ENCODE results near the gene KIF22.

The KIF22 gene

DNA sequence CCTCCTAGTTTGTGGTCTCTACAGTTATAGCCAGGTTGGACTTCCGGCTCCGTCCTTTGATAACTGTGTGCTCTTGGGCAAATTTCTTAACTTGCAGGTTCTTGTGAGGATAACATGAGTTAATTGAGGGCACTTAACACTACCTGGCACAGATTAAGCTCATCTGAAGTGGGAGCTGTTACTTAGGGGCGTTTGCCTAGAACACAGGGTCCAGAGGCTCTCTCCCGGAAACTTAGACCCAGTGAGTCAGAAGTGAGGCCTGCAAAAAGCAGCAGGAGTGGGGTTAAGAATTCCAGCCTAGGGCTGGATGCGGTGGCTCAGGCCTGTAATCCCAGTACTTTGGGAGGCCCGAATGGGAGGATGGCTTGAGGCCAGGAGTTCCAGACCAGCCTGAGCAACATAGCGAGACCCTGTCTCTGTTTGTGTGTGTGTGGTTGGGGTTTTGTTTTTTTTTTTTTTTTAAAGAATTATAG, 31.1 kb downstream of the KIF22 start:
- Histone ChIP-seq H3K9ac (ENCODE audit: low read length) (peak overlapping the region; percentile 68), H3K79me2 (ENCODE audit: low read length) (peaks cover 86% of the 10 kb centered on the region), H4K20me1 (ENCODE audit: insufficient read depth, low read length) (no peaks in the 10 kb centered on the region), H3K9me2 (replicated peaks; ENCODE audit: insufficient read depth, low read length) (no peaks in the 10 kb centered on the region), H3K9me3 (replicated peaks; ENCODE audit: insufficient read depth, low read length) (no peaks in the 10 kb centered on the region), H3K4me1 (ENCODE audit: low read length) (peaks cover 48% of the 10 kb centered on the region), H3K4me3 (ENCODE audit: low read length) (peak overlapping the region; percentile 70), H3F3A (ENCODE audit: insufficient read depth, low read length) (peaks cover 40% of the 10 kb centered on the region), H3K27ac (ENCODE audit: low read length) (peak overlapping the region; percentile 80; the same call in 1 of the 2 replicates), H3K4me2 (ENCODE audit: low read depth, low read length) (peak overlapping the region; percentile 90), H3K36me3 (replicated peaks; ENCODE audit: insufficient read depth, low read length) (no peaks in the 10 kb centered on the region), H2AFZ (ENCODE audit: low read length) (no peak overlapping the region), H3K27me3 (replicated peaks; ENCODE audit: insufficient read depth, low read length) (no peaks in the 10 kb centered on the region)
- DNase-seq, result no peak
- no peak for TF ChIP-seq CTCF (IDR thresholded peaks at IDR 0.05; ENCODE audit: low read length)
- TF ChIP-seq EZH2 (optimal IDR thresholded peaks at IDR 0.05; ENCODE audit: low read depth, low read length), result no peak
- no peak for TF ChIP-seq EZH2phosphoT487 (IDR thresholded peaks at IDR 0.05; ENCODE audit: low read length)

GRCh38 chr16:29824589-29825144, 34.1 kb downstream of the KIF22 start:
- TF ChIP-seq EZH2phosphoT487 (IDR thresholded peaks at IDR 0.05; ENCODE audit: low read length), result no peak
- no peak for TF ChIP-seq CTCF (IDR thresholded peaks at IDR 0.05; ENCODE audit: low read length)
- no peak for TF ChIP-seq EZH2 (optimal IDR thresholded peaks at IDR 0.05; ENCODE audit: low read depth, low read length)
- Histone ChIP-seq H3K27me3 (replicated peaks; ENCODE audit: insufficient read depth, low read length) (no peaks in the 10 kb centered on the region), H3K27ac (ENCODE audit: low read length) (no peak overlapping the region; the same call in 1 of the 2 replicates), H3K4me1 (ENCODE audit: low read length) (peaks cover 34% of the 10 kb centered on the region), H3F3A (ENCODE audit: insufficient read depth, low read length) (peaks cover 28% of the 10 kb centered on the region), H4K20me1 (ENCODE audit: insufficient read depth, low read length) (no peaks in the 10 kb centered on the region), H2AFZ (ENCODE audit: low read length) (no peak overlapping the region), H3K36me3 (replicated peaks; ENCODE audit: insufficient read depth, low read length) (no peaks in the 10 kb centered on the region), H3K9me2 (replicated peaks; ENCODE audit: insufficient read depth, low read length) (no peaks in the 10 kb centered on the region), H3K4me3 (ENCODE audit: low read length) (no peak overlapping the region), H3K4me2 (ENCODE audit: low read depth, low read length) (peak overlapping the region; percentile 36), H3K79me2 (ENCODE audit: low read length) (peaks cover 65% of the 10 kb centered on the region), H3K9ac (ENCODE audit: low read length) (no peak overlapping the region), H3K9me3 (replicated peaks; ENCODE audit: insufficient read depth, low read length) (no peaks in the 10 kb centered on the region)
- DNase-seq, result no peak

DNA sequence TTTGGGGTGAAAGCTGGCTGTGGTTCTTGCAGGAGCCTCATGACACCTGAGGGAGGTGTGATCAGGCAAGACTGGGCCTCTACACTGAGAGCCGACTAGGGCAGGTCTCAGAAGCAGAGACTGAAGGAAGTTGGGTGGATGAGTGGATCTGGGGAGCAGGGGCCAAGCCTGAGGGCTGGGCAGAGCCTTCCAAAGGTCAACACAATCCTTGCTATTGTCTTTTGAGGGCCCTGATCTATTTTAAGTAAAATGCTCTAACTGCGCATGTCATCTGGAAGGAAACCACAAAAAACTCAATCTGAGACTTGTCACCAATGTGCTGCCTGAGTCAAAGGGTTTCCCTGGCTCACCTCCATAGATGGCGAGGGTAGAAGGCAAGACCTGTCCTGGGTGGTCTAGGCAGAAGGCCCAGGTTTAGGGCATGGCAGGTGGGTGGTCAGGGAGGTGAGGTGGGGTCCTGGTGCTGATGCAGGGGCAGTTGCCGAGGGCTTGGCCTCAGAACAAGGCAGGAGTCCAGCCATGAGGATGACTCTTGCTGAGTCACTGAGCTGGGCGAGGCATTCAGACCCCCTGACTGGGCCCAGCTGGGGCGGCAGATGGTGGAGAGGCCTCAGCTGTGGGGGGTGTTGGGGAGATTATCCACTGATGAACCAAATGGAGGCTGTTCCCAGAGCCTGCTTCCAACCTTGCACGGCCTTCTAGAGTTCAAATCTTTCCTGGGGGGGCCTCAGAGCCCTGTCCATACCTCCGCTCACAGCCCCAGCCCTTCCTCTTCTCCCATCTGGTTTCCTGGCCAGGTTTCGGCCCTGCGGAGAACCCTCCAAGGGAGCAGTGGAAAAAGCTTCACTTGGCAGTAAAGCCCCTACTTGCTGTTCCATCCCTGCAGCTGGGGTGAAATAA, 34.8 kb downstream of the KIF22 start:
- H3K27me3 ChIP-seq (replicated peaks; ENCODE audit: insufficient read depth, low read length), result no peaks in the 10 kb centered on the region
- no peaks in the 10 kb centered on the region for H4K20me1 ChIP-seq (ENCODE audit: insufficient read depth, low read length)
- no peak overlapping the region for H3K9ac ChIP-seq (ENCODE audit: low read length)
- no peak overlapping the region for H2AFZ ChIP-seq (ENCODE audit: low read length)
- peak overlapping the region; percentile 36 for H3K4me2 ChIP-seq (ENCODE audit: low read depth, low read length)
- no peak overlapping the region; the same call in 1 of the 2 replicates for H3K27ac ChIP-seq (ENCODE audit: low read length)
- H3F3A ChIP-seq (ENCODE audit: insufficient read depth, low read length), result peaks cover 20% of the 10 kb centered on the region
- H3K4me3 ChIP-seq (ENCODE audit: low read length), result no peak overlapping the region
- no peaks in the 10 kb centered on the region for H3K36me3 ChIP-seq (replicated peaks; ENCODE audit: insufficient read depth, low read length)
- H3K9me3 ChIP-seq (replicated peaks; ENCODE audit: insufficient read depth, low read length), result no peaks in the 10 kb centered on the region
- no peak for TF ChIP-seq EZH2phosphoT487 (IDR thresholded peaks at IDR 0.05; ENCODE audit: low read length)
- DNase-seq, result peak; percentile 51
- no peaks in the 10 kb centered on the region for H3K9me2 ChIP-seq (replicated peaks; ENCODE audit: insufficient read depth, low read length)
- H3K79me2 ChIP-seq (ENCODE audit: low read length), result peaks cover 64% of the 10 kb centered on the region
- H3K4me1 ChIP-seq (ENCODE audit: low read length), result peaks cover 30% of the 10 kb centered on the region

Measured in MM.1S (cell line).